SK-N-SH (cell line): ENCODE results near the gene ZBTB24. TPM values are rescaled to one million over a fixed set of nuclear protein-coding genes. Genes with fewer than 3 reads are reported as not detected.

Source experiments
- CTCF ChIA-PET: fragments of 300-600, 350-600 bp; formaldehyde crosslinking; extraction: SDS; loops from one replicate; lab custom pipeline; 2021; lab: Yijun Ruan, JAX
- POLR2A ChIA-PET: fragments of 350-600 bp; sonication (Branson Sonifier 250); formaldehyde crosslinking; extraction: SDS; loops from one replicate; lab custom pipeline; 2020; ENCODE audit warnings: antibody characterized with exemption, inconsistent platforms; lab: Yijun Ruan, JAX
- DNase-seq: peaks from one replicate; pipeline ENCODE4 v3.0.0; 2012
- H2AFZ ChIP-seq: fragments of 200-600 bp; sonication (generic); 2 replicates; pipeline ENCODE4 v1.8.1; 2016; ENCODE audit warnings: antibody characterized with exemption, mild to moderate bottlenecking, low read depth
- H3F3A ChIP-seq: fragments of 200-600 bp; sonication (generic); replicated peaks from 2 replicates; pipeline ENCODE3; 2016; ENCODE audit warnings: antibody characterized with exemption, mild to moderate bottlenecking; ENCODE audit not compliant: insufficient read depth
- H3K27ac ChIP-seq, 2 experiments: fragments of 200-500 bp in 1 of 2; fragments of 200-600 bp in 1 of 2; sonication (Bioruptor generic) in 1 of 2; sonication (generic), shearing (Covaris generic) in 1 of 2; 2 replicates each; pipeline versions ENCODE4 v1.5.1 to v1.6.1; 2014 to 2016; ENCODE audit warnings: low read depth in 2 of 2, inconsistent platforms in 1 of 2, low read length in 1 of 2, mild to moderate bottlenecking in 1 of 2, mixed read lengths in 1 of 2
- H3K27me3 ChIP-seq: fragments of 200-600 bp; sonication (generic), shearing (Covaris generic); 2 replicates; pipeline ENCODE4 v1.6.1; 2016; ENCODE audit warnings: mixed run types; ENCODE audit not compliant: insufficient read depth
- H3K36me3 ChIP-seq, 2 experiments: fragments of 200-500 bp in 1 of 2; fragments of 200-600 bp in 1 of 2; sonication (Bioruptor generic) in 1 of 2; sonication (generic) in 1 of 2; replicated peaks in 1 of 2; 2 replicates each; pipeline versions ENCODE3 to v1.5.1; 2014 to 2016; ENCODE audit warnings: low read length in 1 of 2, mild to moderate bottlenecking in 1 of 2; ENCODE audit not compliant: insufficient read depth in 2 of 2, control insufficient read depth in 1 of 2
- H3K4me1 ChIP-seq, 2 experiments: fragments of 200-500 bp in 1 of 2; fragments of 200-600 bp in 1 of 2; sonication (Bioruptor generic) in 1 of 2; sonication (generic), shearing (Covaris generic) in 1 of 2; 2 replicates each; pipeline versions ENCODE4 v1.5.1 to v1.6.1; 2014 to 2016; ENCODE audit warnings: low read depth in 1 of 2, low read length in 1 of 2, mixed run types in 1 of 2; ENCODE audit not compliant: insufficient read depth in 2 of 2, control insufficient read depth in 1 of 2
- H3K4me2 ChIP-seq: fragments of 200-600 bp; sonication (generic), shearing (Covaris generic); 2 replicates; pipeline ENCODE4 v1.6.1; 2017; ENCODE audit warnings: mixed run types
- H3K4me3 ChIP-seq, 2 experiments: fragments of 200-500 bp in 1 of 2; fragments of 200-600 bp in 1 of 2; sonication (Bioruptor generic) in 1 of 2; sonication (generic), shearing (Covaris generic) in 1 of 2; 2 replicates each; pipeline versions ENCODE4 v1.5.1 to v1.8.1; 2014 to 2016; ENCODE audit warnings: low read depth in 2 of 2, inconsistent platforms in 1 of 2, low read length in 1 of 2, mild to moderate bottlenecking in 1 of 2, mixed read lengths in 1 of 2, moderate library complexity in 1 of 2
- H3K79me2 ChIP-seq: fragments of 200-600 bp; sonication (generic); 2 replicates; pipeline ENCODE4 v1.8.1; 2017; ENCODE audit warnings: mild to moderate bottlenecking; ENCODE audit not compliant: insufficient read depth
- H3K9ac ChIP-seq: fragments of 200-600 bp; sonication (generic); 2 replicates; pipeline ENCODE4 v1.6.1; 2017; ENCODE audit warnings: mixed run types
- H3K9me2 ChIP-seq: fragments of 200-600 bp; sonication (generic); 2 replicates; pipeline ENCODE4 v1.6.1; 2017; ENCODE audit warnings: mixed run types
- H3K9me3 ChIP-seq: fragments of 200-600 bp; sonication (generic); 2 replicates; pipeline ENCODE4 v1.6.1; 2017; ENCODE audit warnings: mixed run types, mild to moderate bottlenecking, moderate library complexity
- H4K20me1 ChIP-seq: fragments of 200-600 bp; sonication (generic); 2 replicates; pipeline ENCODE4 v1.6.1; 2017; ENCODE audit warnings: mild to moderate bottlenecking, mixed run types; ENCODE audit not compliant: insufficient read depth
- CHD2 ChIP-seq: fragments of 150-350 bp; IDR thresholded peaks from 2 replicates; pipeline ENCODE4 v1.6.1; 2018; ENCODE audit warnings: low read length; ENCODE audit not compliant: partially characterized antibody
- ELF1 ChIP-seq: IDR thresholded peaks from 2 replicates; pipeline ENCODE4 v1.4.0; 2012
- EP300 ChIP-seq, 2 experiments: IDR thresholded peaks; 2 replicates each; pipeline versions ENCODE4 v1.4.0 to v1.6.1; 2012; ENCODE audit warnings: borderline replicate concordance in 1 of 2, low read depth in 1 of 2, low read length in 1 of 2
- EZH2phosphoT487 ChIP-seq: fragments of 200-600 bp; sonication (generic); IDR thresholded peaks from 2 replicates; pipeline ENCODE4 v1.6.1; 2017; ENCODE audit warnings: low read depth, mixed run types, mild to moderate bottlenecking, antibody characterized with exemption, moderate library complexity, borderline replicate concordance
- FOSL2 ChIP-seq: IDR thresholded peaks from 2 replicates; pipeline ENCODE4 v1.4.0; 2012; ENCODE audit warnings: low read depth, mild to moderate bottlenecking, moderate library complexity, borderline replicate concordance
- FOXJ3 ChIP-seq: sonication (generic); formaldehyde crosslinking; IDR thresholded peaks from 2 replicates; pipeline ENCODE4 v1.5.1; 2020; ENCODE audit warnings: mild to moderate bottlenecking, missing genetic modification reagents
- GABPA ChIP-seq: IDR thresholded peaks from 2 replicates; pipeline ENCODE4 v1.4.0; 2012; ENCODE audit warnings: low read depth, mild to moderate bottlenecking
- GATA2 ChIP-seq: sonication (generic); formaldehyde crosslinking; IDR thresholded peaks from 2 replicates; pipeline ENCODE4 v1.5.0; 2020; ENCODE audit warnings: mild to moderate bottlenecking, missing genetic modification reagents
- IRF3 ChIP-seq: fragments of 150-350 bp; IDR thresholded peaks from 2 replicates; pipeline ENCODE4 v1.6.1; 2016; ENCODE audit warnings: mild to moderate bottlenecking, low read depth, low read length
- JUND ChIP-seq: IDR thresholded peaks from 2 replicates; pipeline ENCODE4 v1.4.0; 2012
- MEF2A ChIP-seq: IDR thresholded peaks from 2 replicates; pipeline ENCODE4 v1.4.0; 2012; ENCODE audit warnings: low read depth, borderline replicate concordance
- NFIC ChIP-seq: IDR thresholded peaks from 2 replicates; pipeline ENCODE4 v1.4.0; 2012; ENCODE audit warnings: borderline replicate concordance
- NRF1 ChIP-seq: IDR thresholded peaks from 2 replicates; pipeline ENCODE4 v1.6.1; 2012; ENCODE audit warnings: low read depth, mild to moderate bottlenecking, low read length
- POLR2AphosphoS5 ChIP-seq: IDR thresholded peaks from 2 replicates; pipeline ENCODE4 v1.6.1; 2012; ENCODE audit warnings: low read depth, low read length
- RAD21 ChIP-seq: IDR thresholded peaks from 2 replicates; pipeline ENCODE4 v1.6.1; 2012; ENCODE audit warnings: mild to moderate bottlenecking, low read length
- RCOR1 ChIP-seq: fragments of 150-350 bp; IDR thresholded peaks from 2 replicates; pipeline ENCODE4 v1.6.1; 2017; ENCODE audit warnings: antibody characterized with exemption, low read length
- RFX5 ChIP-seq: IDR thresholded peaks from 2 replicates; pipeline ENCODE4 v1.6.1; 2012; ENCODE audit warnings: mild to moderate bottlenecking, improper control_type of control experiment, low read length
- RXRA ChIP-seq: IDR thresholded peaks from 2 replicates; pipeline ENCODE4 v1.4.0; 2012; ENCODE audit warnings: low read depth, mild to moderate bottlenecking, borderline replicate concordance
- SIN3A ChIP-seq: IDR thresholded peaks from 2 replicates; pipeline ENCODE4 v1.6.1; 2012; ENCODE audit warnings: low read depth, mild to moderate bottlenecking, low read length, moderate library complexity, borderline replicate concordance
- SMC3 ChIP-seq: IDR thresholded peaks from 2 replicates; pipeline ENCODE4 v1.6.1; 2012; ENCODE audit warnings: low read depth, low read length, improper control_type of control experiment
- TAF1 ChIP-seq: IDR thresholded peaks from 2 replicates; pipeline ENCODE4 v1.6.1; 2012; ENCODE audit warnings: low read depth, mild to moderate bottlenecking, low read length, moderate library complexity, borderline replicate concordance
- TCF12 ChIP-seq: IDR thresholded peaks from 2 replicates; pipeline ENCODE4 v1.4.0; 2012
- TEAD4 ChIP-seq: IDR thresholded peaks from 2 replicates; pipeline ENCODE4 v1.4.0; 2012; ENCODE audit warnings: mild to moderate bottlenecking, borderline replicate concordance; ENCODE audit not compliant: insufficient read depth
- YY1 ChIP-seq: IDR thresholded peaks from 2 replicates; pipeline ENCODE4 v1.4.0; 2012; ENCODE audit warnings: low read depth, mild to moderate bottlenecking
- WGBS: methylation state at CpG from one replicate; pipeline ENCODE4 v1.1.6; 2017; ENCODE audit warnings: low lambda C conversion rate; 5-methylcytosine and 5-hydroxymethylcytosine counted together
- polyA plus RNA-seq, 3 experiments: library from polyadenylated mRNA; depleted of rRNA; stranded (reverse); fragments of >200 nt; gene quantifications; 2 replicates each; pipeline ENCODE4 v1.2.3, GENCODE V29; 2012
- TF ChIP-seq, protein P1 (sequence below): IDR thresholded peaks from 2 replicates; pipeline ENCODE4 v1.4.0; 2012; ENCODE audit warnings: low read depth, borderline replicate concordance
- TF ChIP-seq, protein P2 (sequence below): IDR thresholded peaks from 2 replicates; pipeline ENCODE4 v1.4.0; 2012; ENCODE audit warnings: low read depth, borderline replicate concordance
- TF ChIP-seq, protein P3 (sequence below): IDR thresholded peaks from 2 replicates; pipeline ENCODE4 v1.4.0; 2012; ENCODE audit warnings: low read depth

Gene ZBTB24
- 1.7 and 2.1 TPM in 2 replicates for polyA plus RNA-seq (2012; rRNA removed)
- polyA plus RNA-seq (2012; cell fraction: cytosol; rRNA removed) = 1.7 and 2.0 TPM in 2 replicates
- 1.7 and 2.7 TPM in 2 replicates for polyA plus RNA-seq (2012; cell fraction: nucleus; rRNA removed)

DNA sequence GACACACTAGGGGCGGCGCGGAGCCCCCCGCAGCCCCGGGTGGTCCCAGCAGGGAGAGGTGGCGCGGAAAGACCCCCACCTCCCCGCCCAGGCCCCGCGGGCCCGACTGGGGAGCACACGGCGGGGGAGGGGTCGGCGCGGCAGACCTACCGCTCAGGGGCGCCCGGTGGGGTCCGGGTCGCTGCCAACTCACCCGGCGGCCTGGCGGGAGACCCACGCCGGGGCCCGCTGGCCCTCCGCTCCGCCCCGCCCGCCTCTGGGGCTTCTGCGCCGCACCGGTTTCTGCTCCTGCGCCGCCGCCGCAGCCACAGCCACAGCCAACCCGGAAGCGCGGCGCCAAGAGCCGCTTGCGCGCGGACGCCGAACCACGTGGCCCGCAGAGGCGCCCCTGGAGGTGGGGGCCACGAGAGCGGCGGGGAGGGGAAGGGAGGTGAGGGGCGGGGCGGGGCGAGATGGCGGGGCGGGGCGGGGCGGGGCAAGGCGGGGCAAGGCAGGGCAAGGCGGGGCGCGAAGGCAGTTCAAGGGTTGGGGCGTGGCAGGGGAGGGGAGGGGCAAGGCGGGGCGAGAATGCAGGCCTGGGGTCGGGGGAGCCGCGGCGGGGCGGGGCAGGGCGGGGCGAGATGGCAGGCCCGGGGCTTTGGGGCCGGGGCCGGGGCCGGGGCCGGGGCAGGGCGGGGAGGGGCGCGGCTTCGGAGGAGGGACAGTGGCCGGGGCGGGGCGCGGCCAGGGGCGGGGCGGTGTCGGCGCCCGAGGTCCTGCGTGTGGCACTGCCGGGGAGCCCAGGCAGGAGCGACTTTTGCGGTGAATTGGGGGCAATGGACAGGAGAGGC, at the start of gene ZBTB24:
Gene ZBTB24 (minus strand): TSS at position 315 of the 830 bp plus-strand sequence. CDS start 1,193 bp downstream, outside the sequence.
- peak within 1 kb of the TSS; percentile 74 for H3K9ac ChIP-seq
- no peaks in the 10 kb centered on the region for H4K20me1 ChIP-seq
- H3K36me3 ChIP-seq = peaks cover 15 to 23% of the 10 kb centered on the region in 2 experiments
- no peaks in the 10 kb centered on the region for H3K9me3 ChIP-seq
- peak within 1 kb of the TSS; percentile 11 to 39; a peak in 1 of 4 replicates for H3K27ac ChIP-seq
- 3% methylated on average over 14 of the region's 97 CpGs for WGBS
- CTCF ChIA-PET = interaction anchor here (1.3 to 1.7 kb wide), 4 partner anchors 12 to 101 kb away, joined by 3 to 5 read pairs (median 4); partner anchors contain the start of genes CD164, MICAL1, PPIL6 and SMPD2
- peak; percentile 98 for DNase-seq
- H3K4me2 ChIP-seq = peak within 1 kb of the TSS; percentile 76
- peaks cover 45% of the 10 kb centered on the region for H3K79me2 ChIP-seq
- peaks cover 11 to 12% of the 10 kb centered on the region in 2 experiments; a peak in 3 of 4 replicates for H3K4me1 ChIP-seq
- no peaks in the 10 kb centered on the region for H3K27me3 ChIP-seq
- no peaks in the 10 kb centered on the region for H3K9me2 ChIP-seq
- H3K4me3 ChIP-seq = peak within 1 kb of the TSS; percentile 69 to 75
- peaks cover 4% of the 10 kb centered on the region for H3F3A ChIP-seq
- H2AFZ ChIP-seq = peak within 1 kb of the TSS; percentile 89
- POLR2A ChIA-PET = interaction anchor here (1.2 kb wide), 1 partner anchor 27 kb away, joined by 6 read pairs; the partner anchor contains the start of gene MICAL1
- no peak for TF ChIP-seq MEF2A
- TF ChIP-seq, protein P1, sequence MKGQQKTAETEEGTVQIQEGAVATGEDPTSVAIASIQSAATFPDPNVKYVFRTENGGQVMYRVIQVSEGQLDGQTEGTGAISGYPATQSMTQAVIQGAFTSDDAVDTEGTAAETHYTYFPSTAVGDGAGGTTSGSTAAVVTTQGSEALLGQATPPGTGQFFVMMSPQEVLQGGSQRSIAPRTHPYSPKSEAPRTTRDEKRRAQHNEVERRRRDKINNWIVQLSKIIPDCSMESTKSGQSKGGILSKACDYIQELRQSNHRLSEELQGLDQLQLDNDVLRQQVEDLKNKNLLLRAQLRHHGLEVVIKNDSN = peak; percentile 91
- TF ChIP-seq GATA2 = no peak
- no peak for TF ChIP-seq RAD21
- peak; percentile 71 for TF ChIP-seq TAF1
- TF ChIP-seq, protein P2, sequence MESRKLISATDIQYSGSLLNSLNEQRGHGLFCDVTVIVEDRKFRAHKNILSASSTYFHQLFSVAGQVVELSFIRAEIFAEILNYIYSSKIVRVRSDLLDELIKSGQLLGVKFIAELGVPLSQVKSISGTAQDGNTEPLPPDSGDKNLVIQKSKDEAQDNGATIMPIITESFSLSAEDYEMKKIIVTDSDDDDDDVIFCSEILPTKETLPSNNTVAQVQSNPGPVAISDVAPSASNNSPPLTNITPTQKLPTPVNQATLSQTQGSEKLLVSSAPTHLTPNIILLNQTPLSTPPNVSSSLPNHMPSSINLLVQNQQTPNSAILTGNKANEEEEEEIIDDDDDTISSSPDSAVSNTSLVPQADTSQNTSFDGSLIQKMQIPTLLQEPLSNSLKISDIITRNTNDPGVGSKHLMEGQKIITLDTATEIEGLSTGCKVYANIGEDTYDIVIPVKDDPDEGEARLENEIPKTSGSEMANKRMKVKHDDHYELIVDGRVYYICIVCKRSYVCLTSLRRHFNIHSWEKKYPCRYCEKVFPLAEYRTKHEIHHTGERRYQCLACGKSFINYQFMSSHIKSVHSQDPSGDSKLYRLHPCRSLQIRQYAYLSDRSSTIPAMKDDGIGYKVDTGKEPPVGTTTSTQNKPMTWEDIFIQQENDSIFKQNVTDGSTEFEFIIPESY = no peak
- no peak for TF ChIP-seq SMC3
- TF ChIP-seq YY1 = no peak
- TF ChIP-seq RCOR1 = 0 out of 2 replicates have a peak, but pooled peaks have one; percentile 9
- TF ChIP-seq CHD2 = peak; percentile 26
- TF ChIP-seq NRF1 = peak; percentile 73
- no peak for TF ChIP-seq EZH2phosphoT487
- no peak; the same call in 1 of the 2 replicates for TF ChIP-seq TCF12
- TF ChIP-seq FOXJ3 = no peak
- no peak for TF ChIP-seq IRF3
- TF ChIP-seq NFIC = no peak
- no peak for TF ChIP-seq GABPA
- TF ChIP-seq FOSL2 = no peak
- no peak for TF ChIP-seq RXRA
- no peak for TF ChIP-seq JUND
- no peak for TF ChIP-seq RFX5
- peak; percentile 36; the same call in 1 of the 2 replicates for TF ChIP-seq SIN3A
- TF ChIP-seq POLR2AphosphoS5 = peak; percentile 38; the same call in 1 of the 2 replicates
- peak; percentile 95 for TF ChIP-seq ELF1
- TF ChIP-seq, protein P3, sequence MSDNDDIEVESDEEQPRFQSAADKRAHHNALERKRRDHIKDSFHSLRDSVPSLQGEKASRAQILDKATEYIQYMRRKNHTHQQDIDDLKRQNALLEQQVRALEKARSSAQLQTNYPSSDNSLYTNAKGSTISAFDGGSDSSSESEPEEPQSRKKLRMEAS = peak; percentile 92
- no peak for TF ChIP-seq EP300 (IDR thresholded peaks at IDR 0.05; ENCODE audit: borderline replicate concordance in 1 of 2, low read depth in 1 of 2, low read length in 1 of 2)
- TF ChIP-seq TEAD4 = no peak
